Naive thymus-derived CD4-positive, alpha-beta T cell (primary cell): ENCODE results near the gene NMNAT2. TPM values are rescaled to one million over a fixed set of nuclear protein-coding genes. Genes with fewer than 3 reads are reported as not detected.

Source experiments
- ATAC-seq: fragments of 150-1000 bp; cut with Tn5 transposase; 2 replicates; pipeline ENCODE4 v1.10.0; 2021; ENCODE audit warnings: mild to moderate bottlenecking, moderate library complexity
- CTCF ChIA-PET: fragments of 350-600 bp; sonication (Branson Sonifier 250); formaldehyde crosslinking; loops from one replicate; lab custom pipeline; 2021; ENCODE audit warnings: antibody characterized with exemption; lab: Charles Lee
- POLR2A ChIA-PET: fragments of 350-600 bp; sonication (Branson Sonifier 250); formaldehyde crosslinking; loops from one replicate; lab custom pipeline; 2021; ENCODE audit warnings: antibody characterized with exemption, inconsistent platforms; lab: Charles Lee
- DNase-seq, 9 donors: peaks; one replicate each; pipeline versions ENCODE4 v3.0.0 to v3.0.0-alpha.2; 2020 to 2022; ENCODE audit warnings: mixed read lengths in 1 of 9
- H3K27ac ChIP-seq: one replicate; pipeline ENCODE4 v1.7.0; 2013; ENCODE audit warnings: mild to moderate bottlenecking, low read depth, low read length, moderate library complexity
- H3K27me3 ChIP-seq, 2 donors: one replicate each; pipeline ENCODE4 v1.7.0; 2013; ENCODE audit warnings: low read length in 2 of 2, mild to moderate bottlenecking in 2 of 2, moderate library complexity in 2 of 2; ENCODE audit not compliant: control insufficient read depth in 2 of 2, insufficient read depth in 2 of 2
- H3K36me3 ChIP-seq, 3 experiments: 1 replicate in 2 of 3; 2 replicates in 1 of 3; pipeline ENCODE4 v1.7.0; 2013; ENCODE audit warnings: low read length in 3 of 3, mild to moderate bottlenecking in 3 of 3, moderate library complexity in 1 of 3; ENCODE audit not compliant: insufficient read depth in 3 of 3, control insufficient read depth in 2 of 3
- H3K4me1 ChIP-seq, 2 donors: one replicate each; pipeline ENCODE4 v1.7.0; 2013; ENCODE audit warnings: low read length in 2 of 2, mild to moderate bottlenecking in 2 of 2, moderate library complexity in 1 of 2; ENCODE audit not compliant: control insufficient read depth in 2 of 2, insufficient read depth in 2 of 2
- H3K4me3 ChIP-seq: 2 replicates; pipeline ENCODE4 v1.7.0; 2013; ENCODE audit warnings: mild to moderate bottlenecking, low read length
- H3K9me3 ChIP-seq, 3 experiments: 1 replicate in 2 of 3; 2 replicates in 1 of 3; pipeline ENCODE4 v1.7.0; 2013; ENCODE audit warnings: low read length in 3 of 3; ENCODE audit not compliant: control insufficient read depth in 2 of 3
- H3K27ac Mint-ChIP-seq, 9 donors: one replicate each; pipeline ENCODE4 v1.8.0; 2020 to 2022; ENCODE audit warnings: mixed read lengths in 9 of 9, mild to moderate bottlenecking in 8 of 9, moderate library complexity in 5 of 9, inconsistent platforms in 2 of 9
- H3K27me3 Mint-ChIP-seq, 5 donors: one replicate each; pipeline ENCODE4 v1.8.0; 2021 to 2022; ENCODE audit warnings: mixed read lengths in 5 of 5, mild to moderate bottlenecking in 1 of 5
- H3K36me3 Mint-ChIP-seq, 5 donors: one replicate each; pipeline ENCODE4 v1.8.0; 2020 to 2022; ENCODE audit warnings: mixed read lengths in 5 of 5, mild to moderate bottlenecking in 3 of 5, inconsistent platforms in 1 of 5
- H3K4me1 Mint-ChIP-seq, 7 donors: one replicate each; pipeline ENCODE4 v1.8.0; 2020 to 2022; ENCODE audit warnings: mixed read lengths in 7 of 7, mild to moderate bottlenecking in 3 of 7, inconsistent platforms in 1 of 7
- H3K4me3 Mint-ChIP-seq, 10 donors: one replicate each; pipeline ENCODE4 v1.8.0; 2020 to 2022; ENCODE audit warnings: mild to moderate bottlenecking in 10 of 10, mixed read lengths in 10 of 10, moderate library complexity in 6 of 10, inconsistent platforms in 2 of 10
- H3K9me3 Mint-ChIP-seq, 11 donors: one replicate each; pipeline ENCODE4 v1.8.0; 2020 to 2022; ENCODE audit warnings: mixed read lengths in 11 of 11, mild to moderate bottlenecking in 4 of 11, inconsistent platforms in 1 of 11, moderate library complexity in 1 of 11
- intact Hi-C, 2 donors: fragments of 100-400 bp; cut with micrococcal nuclease; formaldehyde crosslinking; loops; one replicate each; pipeline ENCODE4 v1.15.1; 2023
- polyA plus RNA-seq, 2 donors: library from polyadenylated mRNA; unstranded; fragments of 300-500 nt; fragmentation: Illumina TruSeq; gene quantifications; one replicate each; pipeline ENCODE4 v1.2.3, GENCODE V29; 2021
- total RNA-seq, 6 experiments: library from RNA in 5 of 6; stranded (reverse) in 5 of 6; gene quantifications; 1 replicate in 5 of 6; 2 replicates in 1 of 6; pipeline ENCODE4 v1.2.3 and lab custom pipeline; 2021 to 2026

The NMNAT2 gene
- total and polyA plus RNA-seq, 7 experiments from 2014 or later, result 0.07 to 0.24 TPM; not detected in 5

GRCh38 chr1:183247484-183247883, 170.7 kb downstream of the NMNAT2 start:
- intact Hi-C loops, result no loop called here
- CTCF ChIA-PET, result interaction anchor here (0.7 kb wide), 1 partner anchor 37 kb away, joined by 5 read pairs; no protein-coding TSS in a partner anchor

GRCh38 chr1:183247066-183247465, 171.1 kb downstream of the NMNAT2 start:
- no peak overlapping the region for H3K4me3 Mint-ChIP-seq
- POLR2A ChIA-PET, result no interaction called here
- no peak for ATAC-seq

More at GRCh38 chr1:183247484-183247883, 170.7 kb downstream of the NMNAT2 start:
- no peak overlapping the region for H3K4me3 Mint-ChIP-seq
- POLR2A ChIA-PET, result interaction anchor here (0.7 kb wide), 1 partner anchor 376 kb away, joined by 5 read pairs; no protein-coding TSS in a partner anchor
- no peaks in the 10 kb centered on the region for H3K36me3 Mint-ChIP-seq
- Histone ChIP-seq H3K27ac (no peak overlapping the region), H3K27me3 (no peaks in the 10 kb centered on the region), H3K4me3 (no peak overlapping the region), H3K9me3 (no peaks in the 10 kb centered on the region), H3K36me3 (no peaks in the 10 kb centered on the region), H3K4me1 (no peaks in the 10 kb centered on the region)
- peaks cover 0 to 3% (median 0%) of the 10 kb centered on the region in 11 donors for H3K9me3 Mint-ChIP-seq
- H3K4me1 Mint-ChIP-seq, result no peaks in the 10 kb centered on the region
- no peak overlapping the region for H3K27ac Mint-ChIP-seq
- H3K27me3 Mint-ChIP-seq, result peaks cover 5 to 18% (median 16%) of the 10 kb centered on the region in 5 donors
- no peak for DNase-seq
- no peak for ATAC-seq

GRCh38 chr1:183246436-183246835, 171.7 kb downstream of the NMNAT2 start:
- intact Hi-C loops, result no loop called here

More at GRCh38 chr1:183247066-183247465, 171.1 kb downstream of the NMNAT2 start:
- H3K27ac Mint-ChIP-seq, result no peak overlapping the region
- no peaks in the 10 kb centered on the region for H3K4me1 ChIP-seq
- H3K9me3 ChIP-seq, result no peaks in the 10 kb centered on the region
- H3K4me1 Mint-ChIP-seq, result no peaks in the 10 kb centered on the region
- H3K27me3 ChIP-seq, result no peaks in the 10 kb centered on the region
- peaks cover 5 to 18% (median 16%) of the 10 kb centered on the region in 5 donors for H3K27me3 Mint-ChIP-seq
- H3K36me3 Mint-ChIP-seq, result no peaks in the 10 kb centered on the region
- no peak overlapping the region for H3K4me3 ChIP-seq
- no peak overlapping the region for H3K27ac ChIP-seq
- no peaks in the 10 kb centered on the region for H3K36me3 ChIP-seq
- DNase-seq, result no peak
- intact Hi-C loops, result no loop called here
- peaks cover 0 to 3% (median 0%) of the 10 kb centered on the region in 11 donors for H3K9me3 Mint-ChIP-seq
- CTCF ChIA-PET, result no interaction called here

GRCh38 chr1:183245357-183245756, 172.8 kb downstream of the NMNAT2 start:
- H3K27me3 Mint-ChIP-seq, result peaks cover 8 to 21% (median 16%) of the 10 kb centered on the region in 5 donors
- no peaks in the 10 kb centered on the region for H3K4me1 ChIP-seq
- intact Hi-C loops, result no loop called here
- no peaks in the 10 kb centered on the region for H3K27me3 ChIP-seq
- no peaks in the 10 kb centered on the region for H3K4me1 Mint-ChIP-seq
- H3K4me3 ChIP-seq, result no peak overlapping the region
- H3K27ac Mint-ChIP-seq, result no peak overlapping the region
- H3K4me3 Mint-ChIP-seq, result no peak overlapping the region
- H3K9me3 Mint-ChIP-seq, result no peaks in the 10 kb centered on the region
- ATAC-seq, result no peak
- ChIA-PET CTCF (no interaction called here), POLR2A (no interaction called here)
- H3K36me3 ChIP-seq, result no peaks in the 10 kb centered on the region
- no peak overlapping the region for H3K27ac ChIP-seq
- no peaks in the 10 kb centered on the region for H3K36me3 Mint-ChIP-seq
- no peak for DNase-seq
- no peaks in the 10 kb centered on the region for H3K9me3 ChIP-seq

More at GRCh38 chr1:183246436-183246835, 171.7 kb downstream of the NMNAT2 start:
- ChIA-PET POLR2A (no interaction called here), CTCF (no interaction called here)
- Mint-ChIP-seq H3K27me3 (peaks cover 5 to 18% (median 16%) of the 10 kb centered on the region in 5 donors), H3K4me3 (no peak overlapping the region), H3K9me3 (no peaks in the 10 kb centered on the region), H3K27ac (no peak overlapping the region), H3K36me3 (no peaks in the 10 kb centered on the region), H3K4me1 (no peaks in the 10 kb centered on the region)
- H3K27me3 ChIP-seq, result no peaks in the 10 kb centered on the region
- H3K27ac ChIP-seq, result no peak overlapping the region
- no peaks in the 10 kb centered on the region for H3K4me1 ChIP-seq
- ATAC-seq (no peak), DNase-seq (no peak)
- H3K36me3 ChIP-seq, result no peaks in the 10 kb centered on the region
- H3K9me3 ChIP-seq, result no peaks in the 10 kb centered on the region
- no peak overlapping the region for H3K4me3 ChIP-seq

- Mint-ChIP-seq H3K4me1 (no peaks in the 10 kb centered on the region), H3K36me3 (no peaks in the 10 kb centered on the region), H3K27me3 (peaks cover 5 to 18% (median 11%) of the 10 kb centered on the region in 5 donors), H3K4me3 (no peak overlapping the region), H3K9me3 (no peaks in the 10 kb centered on the region), H3K27ac (no peak overlapping the region)
- H3K36me3 ChIP-seq, result no peaks in the 10 kb centered on the region
- H3K27ac ChIP-seq, result no peak overlapping the region
- ATAC-seq (no peak), DNase-seq (no peak)
- ChIA-PET POLR2A (no interaction called here), CTCF (no interaction called here)
- H3K9me3 ChIP-seq, result no peaks in the 10 kb centered on the region
- H3K4me1 ChIP-seq, result no peaks in the 10 kb centered on the region
- no peak overlapping the region for H3K4me3 ChIP-seq
- intact Hi-C loops, result no loop called here
- no peaks in the 10 kb centered on the region for H3K27me3 ChIP-seq
Measured at GRCh38 chr1:183244466-183244865, 173.7 kb downstream of the NMNAT2 start.

GRCh38 chr1:183243161-183244050, 174.8 kb downstream of the NMNAT2 start:
- H3K4me1 Mint-ChIP-seq, result no peaks in the 10 kb centered on the region
- Histone ChIP-seq H3K4me1 (no peaks in the 10 kb centered on the region), H3K4me3 (no peak overlapping the region), H3K27me3 (no peaks in the 10 kb centered on the region), H3K27ac (no peak overlapping the region), H3K36me3 (no peaks in the 10 kb centered on the region), H3K9me3 (no peaks in the 10 kb centered on the region)
- no peak overlapping the region for H3K27ac Mint-ChIP-seq
- H3K4me3 Mint-ChIP-seq, result no peak overlapping the region
- ChIA-PET CTCF (no interaction called here), POLR2A (no interaction called here)
- intact Hi-C loops, result no loop called here
- ATAC-seq (peak; percentile 55), DNase-seq (no peak)
- no peaks in the 10 kb centered on the region for H3K36me3 Mint-ChIP-seq
- H3K27me3 Mint-ChIP-seq, result peaks cover 4 to 18% (median 8%) of the 10 kb centered on the region in 5 donors
- no peaks in the 10 kb centered on the region for H3K9me3 Mint-ChIP-seq
